ENCODE measurements around the gene TRIM3. TPM values are rescaled to one million over a fixed set of nuclear protein-coding genes. Genes with fewer than 3 reads are reported as not detected.

TRIM3 gene
- total RNA-seq, 1 experiment from 2014 or later = 16.4 TPM

DNA sequence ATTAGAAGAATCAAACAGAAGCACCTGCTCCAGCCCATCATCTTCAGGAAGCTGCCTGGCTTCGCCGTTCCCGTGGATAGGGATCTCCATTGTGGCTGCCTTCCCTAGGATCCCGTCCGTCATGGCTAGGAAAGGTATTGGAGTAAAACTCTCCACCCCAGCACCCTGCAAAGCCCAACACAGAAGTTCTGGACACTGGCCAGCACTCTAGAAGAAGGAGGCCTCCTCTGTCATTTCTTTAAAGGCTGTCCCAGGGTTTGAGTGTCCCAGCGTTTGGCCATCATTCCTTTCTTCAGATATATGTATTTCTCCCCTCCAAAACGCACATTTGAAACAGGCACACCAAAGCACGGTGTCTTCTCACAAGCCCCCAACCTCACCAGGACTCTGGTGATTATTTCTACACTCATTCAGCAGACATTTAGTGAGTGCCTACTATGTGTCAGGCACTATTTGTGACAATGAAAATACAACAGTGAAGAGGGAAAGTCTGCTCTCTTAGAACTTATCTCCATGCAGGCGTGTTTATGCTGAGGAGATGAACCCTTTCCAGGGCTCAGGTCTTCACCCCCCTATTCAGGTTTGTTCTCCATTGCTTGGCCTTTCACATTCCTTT lies 6.7 kb upstream of the TRIM3 start:
- no peak for DNase-seq (ENCODE audit: low read depth)

DNA sequence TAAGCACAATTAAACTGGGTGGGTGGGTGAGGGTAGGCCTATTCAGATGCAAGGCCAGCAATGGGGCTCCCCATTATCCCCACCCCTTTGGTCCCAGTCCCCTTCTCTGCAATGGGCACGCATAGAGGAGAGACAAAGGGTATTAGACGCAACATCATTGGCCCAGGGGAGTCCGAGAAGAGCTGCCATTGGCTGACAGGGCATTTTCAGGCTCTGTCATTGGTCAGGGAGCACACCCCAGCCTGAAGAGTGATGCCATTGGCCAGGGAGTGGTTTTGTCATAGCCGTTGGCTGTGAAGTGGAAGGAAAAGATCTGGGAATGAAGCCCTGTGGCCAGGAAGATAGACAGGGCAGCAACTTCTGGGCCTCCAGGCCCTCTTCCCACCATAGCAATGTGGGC lies 2.8 kb upstream of the TRIM3 start:
- DNase-seq (ENCODE audit: low read depth) = no peak

DNA sequence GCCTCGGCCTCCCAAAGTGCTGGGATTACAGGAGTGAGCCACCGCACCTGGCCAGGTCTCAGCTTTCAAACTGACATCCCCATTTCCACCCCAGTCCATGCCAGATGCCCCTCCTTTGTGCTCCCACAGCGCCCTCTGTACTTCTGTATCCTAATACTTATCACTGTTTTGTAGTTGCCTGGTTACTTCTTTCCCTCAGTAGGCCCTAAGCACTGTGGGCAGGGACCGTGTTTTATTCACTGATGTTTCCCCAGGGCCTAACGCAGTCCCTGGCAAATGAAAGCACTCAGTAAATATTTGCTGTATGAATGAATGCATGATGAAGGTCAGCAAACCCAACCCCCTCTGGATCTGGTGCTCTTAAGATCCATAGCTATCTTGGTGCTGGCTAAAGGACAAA lies 2.2 kb upstream of the TRIM3 start:
- no peak for DNase-seq (ENCODE audit: low read depth)

DNA sequence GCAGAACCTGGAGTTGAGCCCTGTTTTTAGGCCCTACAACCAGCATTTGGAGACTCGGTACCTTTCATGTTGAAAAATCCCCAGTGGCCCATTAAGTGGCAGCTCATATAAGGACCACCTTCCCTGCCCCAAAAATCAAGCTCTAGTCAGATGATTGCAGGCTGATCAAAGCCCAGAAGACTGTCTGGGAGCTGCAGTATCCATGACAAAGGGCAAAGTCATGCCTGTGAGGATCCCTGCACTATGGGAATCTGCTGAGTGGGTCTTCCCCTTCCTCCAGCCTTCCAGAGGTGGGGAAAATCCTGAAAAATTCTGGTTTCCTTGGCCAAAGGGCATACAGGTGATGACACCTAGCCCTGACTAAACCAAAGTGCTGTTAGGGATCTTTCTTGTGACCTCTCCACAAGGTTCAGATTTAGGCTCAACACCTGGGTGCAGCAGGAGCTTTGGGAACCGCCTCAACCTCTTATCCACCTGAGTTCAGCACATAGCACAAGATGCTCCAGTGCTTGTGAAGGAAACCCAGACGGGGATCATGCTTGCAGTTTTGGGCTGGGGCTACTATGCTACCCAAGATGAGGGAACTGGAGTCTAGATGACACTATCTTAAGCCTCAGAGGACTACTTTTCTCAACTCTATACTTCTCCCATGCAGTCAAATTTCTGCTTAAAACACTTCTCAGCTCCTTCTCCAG lies 1.2 kb upstream of the TRIM3 start:
- DNase-seq (ENCODE audit: low read depth) = no peak

DNA sequence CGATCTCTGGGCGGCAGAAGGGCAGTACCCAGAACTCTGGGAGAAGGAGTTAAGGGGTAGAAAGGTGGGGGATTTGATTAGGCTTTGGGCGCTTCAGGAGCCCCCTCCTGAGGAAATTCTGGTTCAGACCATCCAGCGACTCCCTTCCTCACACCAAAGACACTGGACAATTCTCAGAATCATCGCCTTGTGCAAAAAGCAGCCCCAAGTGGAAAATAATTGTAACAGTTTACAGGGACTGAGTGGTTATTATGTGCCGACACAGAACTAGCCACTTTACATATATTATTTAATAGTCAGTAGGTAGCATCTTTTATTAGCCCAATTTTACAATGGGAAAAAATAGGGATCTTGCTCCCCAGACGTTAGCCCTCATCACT lies 662 bp upstream of the TRIM3 start:
- no peak for DNase-seq (ENCODE audit: low read depth)

DNA sequence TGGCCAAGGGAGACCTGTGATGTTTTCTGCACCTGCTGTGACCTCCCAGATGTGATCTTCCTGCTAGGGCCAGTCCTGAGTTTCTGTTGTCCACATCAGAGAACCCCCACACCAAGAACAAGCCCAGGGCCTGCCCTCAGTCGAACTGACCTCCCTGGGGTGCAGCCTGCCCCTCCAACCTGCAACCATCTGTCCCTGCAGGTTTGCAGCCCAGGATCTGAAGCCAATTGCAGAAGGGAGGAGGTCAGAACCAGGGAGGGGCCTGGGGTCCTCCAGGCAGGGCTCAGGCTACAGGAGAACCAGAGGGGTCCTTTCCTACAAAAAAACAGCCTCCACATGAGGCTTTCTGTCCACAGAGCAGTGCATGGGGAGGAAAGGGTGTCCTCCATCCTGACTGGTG lies 807 bp downstream of the TRIM3 start:
- DNase-seq (ENCODE audit: low read depth) = no peak

DNA sequence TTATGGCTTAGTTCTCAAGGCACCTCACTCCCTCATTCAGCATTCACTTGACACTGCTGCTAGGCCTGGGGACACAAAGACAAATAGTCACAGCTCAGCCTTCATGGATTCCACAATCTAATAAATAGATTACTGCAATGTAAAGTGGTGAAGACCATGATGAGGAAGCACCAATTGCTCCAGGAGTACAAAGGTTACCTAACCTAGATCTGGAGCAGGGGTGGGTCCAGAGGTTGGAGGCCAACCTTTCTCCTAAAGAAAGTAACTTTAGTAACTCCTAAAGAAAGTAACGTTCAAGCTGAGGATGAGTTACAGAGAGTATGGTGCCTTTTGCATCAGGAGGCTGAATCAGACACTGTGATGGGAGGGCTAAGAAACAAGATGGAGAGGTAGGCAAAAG lies 4.1 kb downstream of the TRIM3 start:
- DNase-seq (ENCODE audit: low read depth) = no peak

DNA sequence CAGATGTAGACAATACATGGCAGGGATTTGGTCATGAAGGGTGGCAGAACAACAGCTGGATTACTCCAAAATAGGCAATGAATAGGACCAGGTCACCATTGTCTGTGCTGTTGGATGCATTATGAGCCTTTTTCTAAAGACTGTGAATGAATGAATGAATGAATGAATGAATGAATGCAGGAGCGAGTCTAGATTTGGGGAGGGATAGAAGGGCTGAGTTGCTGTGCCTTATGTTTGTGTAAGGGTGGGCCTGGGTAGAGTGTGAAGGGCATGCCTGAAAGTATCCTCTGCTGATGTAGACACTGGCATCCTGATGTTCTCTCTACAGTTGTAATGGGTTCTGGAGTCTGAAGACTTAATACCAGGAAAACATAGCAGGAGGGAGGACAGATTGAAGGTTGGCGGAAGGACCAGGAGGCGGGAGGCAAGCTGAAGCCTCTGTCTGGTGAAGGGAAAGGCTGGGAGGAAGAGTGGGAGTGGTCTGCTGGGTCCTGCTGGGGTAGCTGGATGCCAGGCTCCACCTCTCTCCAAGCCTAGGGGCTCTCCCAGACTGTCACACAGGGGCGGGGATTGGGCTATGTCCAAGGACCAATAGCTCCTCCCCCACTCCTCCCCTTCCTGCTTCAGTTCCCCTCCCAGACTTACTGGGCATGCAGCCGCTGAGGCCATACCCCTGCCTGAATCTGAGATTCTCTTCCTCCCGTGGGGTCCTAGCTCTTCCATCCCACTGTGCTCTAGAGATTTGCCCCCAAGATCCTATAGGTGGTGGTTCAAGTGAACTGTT lies 4.8 kb downstream of the TRIM3 start:
- DNase-seq (ENCODE audit: low read depth) = peak; percentile 65

DNA sequence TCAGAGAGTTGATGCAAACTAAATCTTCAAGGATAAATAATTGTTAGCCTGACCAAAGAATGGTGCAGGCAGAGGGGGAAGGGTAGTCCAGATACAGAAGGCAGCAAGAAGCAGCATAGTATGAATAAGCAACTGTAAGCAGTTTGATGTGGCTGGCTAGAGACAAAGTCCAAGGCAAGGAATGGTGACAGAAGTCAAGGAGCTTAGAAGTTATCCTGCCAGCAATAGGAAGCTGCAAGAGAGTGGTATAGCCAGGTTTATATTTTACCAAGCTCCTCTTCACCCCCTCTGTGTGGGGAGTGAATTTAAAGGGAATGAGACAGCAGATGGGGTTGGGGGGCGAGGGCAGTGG lies 14.7 kb downstream of the TRIM3 start:
- DNase-seq (ENCODE audit: low read depth) = no peak

DNA sequence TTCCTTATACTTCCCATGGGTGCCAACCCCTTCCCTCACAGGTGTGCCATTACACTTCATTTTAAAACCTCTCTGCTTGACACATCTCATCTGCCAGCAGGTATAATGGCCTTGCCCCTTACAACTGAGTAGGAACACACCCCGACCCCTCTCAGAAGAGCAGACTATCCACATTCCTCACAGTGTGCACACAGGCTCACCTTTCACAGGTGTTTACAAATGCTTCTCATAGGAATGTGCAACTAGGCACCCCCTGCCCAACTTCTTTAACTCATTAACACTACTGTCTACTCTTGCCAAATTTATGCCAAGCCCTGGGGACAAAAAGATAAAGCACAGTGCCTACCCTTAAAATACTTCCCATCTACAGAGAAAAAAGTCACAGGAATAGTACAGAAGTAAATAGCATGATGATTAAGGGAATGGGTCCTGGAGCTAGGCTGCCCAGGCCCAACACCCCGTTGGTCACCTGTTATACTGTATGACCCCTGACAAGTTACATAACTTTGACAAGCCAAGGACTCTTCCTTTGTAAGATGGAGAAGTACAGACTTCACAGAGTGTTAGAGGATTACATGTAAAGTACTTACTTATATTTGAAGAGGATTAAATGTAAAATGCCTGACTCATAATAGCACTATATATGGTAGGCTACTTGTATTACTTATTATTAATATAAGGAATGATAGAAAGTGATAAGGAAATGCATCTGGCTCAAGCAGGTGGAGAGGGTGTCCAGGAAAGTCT lies 15.2 kb downstream of the TRIM3 start:
- DNase-seq (ENCODE audit: low read depth) = no peak

DNA sequence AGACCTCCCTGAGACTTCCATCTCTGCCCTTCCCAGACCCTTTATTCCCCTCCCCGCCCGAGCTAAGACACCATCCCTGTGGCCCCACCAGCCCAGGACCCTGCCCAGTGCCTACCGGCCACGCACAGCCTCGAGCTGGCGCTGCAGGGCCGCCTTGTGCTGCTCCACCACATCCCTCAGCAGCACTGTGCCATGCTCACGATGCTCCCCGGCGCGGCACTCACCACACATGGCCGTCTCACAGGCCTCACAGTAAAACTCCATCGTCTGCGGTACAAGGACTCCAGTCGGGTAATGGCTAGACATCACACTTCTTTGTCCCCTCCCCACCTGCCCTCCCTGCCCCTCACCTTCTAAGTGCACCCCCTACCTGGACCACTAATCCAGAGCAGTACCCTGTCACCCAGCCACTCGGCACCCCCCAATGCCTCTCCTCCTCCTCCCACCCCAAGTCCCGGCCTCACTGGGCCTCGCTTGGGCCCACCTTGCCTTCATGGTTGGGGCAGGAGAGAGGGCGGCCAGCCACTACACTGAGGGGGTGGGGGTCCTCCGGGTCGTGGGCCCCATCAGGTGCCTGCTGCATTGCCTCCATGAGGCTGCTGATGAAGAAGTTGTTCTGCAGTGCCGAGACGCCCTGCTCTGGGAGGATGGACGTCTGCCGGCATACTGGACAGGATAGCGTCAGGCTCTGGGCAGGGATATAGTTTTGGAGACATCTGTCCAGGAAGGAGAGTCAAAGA lies 16.0 kb downstream of the TRIM3 start:
- no peak for DNase-seq (ENCODE audit: low read depth)

DNA sequence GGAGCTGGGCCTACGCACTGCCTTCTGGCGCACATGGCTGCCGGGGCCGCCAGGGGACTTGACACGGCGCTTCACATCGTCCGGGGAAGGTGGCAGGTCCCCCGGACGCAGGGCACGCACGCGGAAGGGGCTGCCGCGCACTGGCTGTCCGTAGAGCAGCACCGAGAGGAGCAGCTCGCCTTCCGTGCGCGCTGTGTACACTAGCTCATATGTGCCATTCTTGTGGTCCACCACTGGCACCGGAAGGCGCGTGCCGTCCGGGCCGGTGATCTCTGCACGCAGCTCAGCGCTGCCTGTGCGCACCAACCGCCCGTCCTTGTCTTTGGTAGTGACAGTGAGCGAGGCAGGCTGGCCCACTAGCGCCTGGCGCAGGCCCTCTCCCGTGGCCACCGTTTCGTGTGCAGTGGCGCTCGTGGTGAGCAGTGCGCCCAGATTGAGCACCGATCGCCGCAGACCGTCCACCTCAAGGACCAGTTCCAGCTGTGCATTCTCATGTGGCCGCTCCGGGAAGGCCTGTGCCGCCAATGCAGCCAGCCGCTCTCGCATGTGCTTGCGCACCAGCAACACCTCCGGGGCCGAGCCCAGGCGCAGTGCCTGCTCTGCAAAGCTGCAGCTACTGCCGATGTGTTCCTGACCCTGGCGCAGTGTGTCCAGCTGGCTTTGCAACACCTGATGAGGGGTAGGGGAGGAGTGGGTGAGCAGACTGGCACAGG lies 17.2 kb downstream of the TRIM3 start:
- no peak for DNase-seq (ENCODE audit: low read depth)

DNA sequence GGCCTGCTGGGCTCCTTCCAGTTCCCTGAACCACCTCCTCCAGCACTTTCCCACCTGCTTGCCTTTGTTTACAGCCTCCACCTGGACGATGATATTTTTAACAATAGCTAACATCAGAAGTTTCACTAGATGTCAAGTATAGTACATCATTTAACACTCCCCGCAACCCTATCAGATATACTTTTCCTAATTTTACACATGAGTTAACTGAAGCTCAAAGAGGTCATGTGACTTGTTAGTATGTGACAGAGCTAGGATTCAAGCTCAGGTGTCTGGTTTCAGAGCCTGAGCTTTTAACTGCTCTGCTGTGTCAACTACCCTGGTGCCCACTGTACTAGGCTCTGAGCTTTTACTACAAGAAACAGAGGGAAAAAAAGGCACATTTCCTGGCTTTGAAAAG lies 18.7 kb downstream of the TRIM3 start:
- no peak for DNase-seq (ENCODE audit: low read depth)

DNA sequence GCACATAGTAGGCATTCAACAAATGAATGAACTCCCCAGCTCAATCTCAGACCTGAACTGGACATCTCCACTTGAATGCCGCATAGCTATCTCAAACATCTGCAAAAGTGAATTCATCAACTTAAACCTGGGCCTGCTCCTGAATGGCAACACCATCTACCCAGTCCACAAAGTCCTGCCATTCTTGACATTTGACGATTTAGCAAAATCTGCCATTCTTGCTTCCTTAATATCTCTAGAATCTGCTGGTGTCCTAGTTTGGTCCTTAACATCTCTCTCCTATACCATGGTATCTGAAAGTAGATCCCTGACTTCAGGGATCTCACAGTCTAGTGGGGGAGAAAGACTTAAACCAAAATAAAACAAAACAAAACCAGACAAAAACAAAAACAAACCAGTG lies 20.6 kb downstream of the TRIM3 start:
- DNase-seq (ENCODE audit: low read depth) = no peak

DNA sequence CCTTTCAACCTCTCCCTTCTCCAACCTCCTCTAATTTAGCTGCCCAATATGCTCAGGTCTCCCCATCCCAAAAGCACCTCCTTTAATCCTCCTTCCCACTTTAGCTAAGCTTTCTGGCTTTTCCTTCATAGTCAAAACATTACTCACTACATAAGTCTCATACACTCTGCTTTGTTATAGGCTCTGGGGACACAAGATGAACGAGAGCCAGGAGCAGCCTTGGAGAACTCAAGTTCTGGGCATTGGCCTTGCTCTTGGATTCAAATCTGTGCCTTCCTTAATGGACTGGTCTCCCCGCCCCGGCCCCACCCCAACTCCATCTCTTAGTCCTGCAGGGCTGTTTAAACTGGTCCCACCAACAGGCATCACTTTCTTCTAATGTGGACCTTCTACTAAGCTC lies 21.5 kb downstream of the TRIM3 start:
- DNase-seq (ENCODE audit: low read depth) = no peak

DNA sequence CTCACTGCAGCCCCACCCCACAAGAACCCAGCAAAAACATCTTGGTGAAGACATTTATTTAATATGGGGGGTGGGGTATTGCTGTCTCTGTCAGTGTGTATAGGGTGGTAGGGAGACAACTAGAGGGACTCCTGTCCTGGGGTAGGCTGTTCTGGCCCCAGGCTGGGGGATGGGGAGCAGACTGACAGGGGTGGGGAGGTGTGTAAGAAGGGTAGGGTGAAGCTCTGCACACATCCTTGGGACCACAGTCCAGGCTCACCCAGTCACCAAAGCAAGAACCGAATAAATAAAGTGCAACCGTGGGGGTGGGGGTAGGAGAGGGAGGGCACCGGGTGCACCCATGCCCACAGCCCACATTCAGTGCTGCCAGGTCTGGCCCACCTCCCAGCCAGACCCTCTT lies 25.2 kb downstream of the TRIM3 start:
- DNase-seq (ENCODE audit: low read depth) = no peak

DNA sequence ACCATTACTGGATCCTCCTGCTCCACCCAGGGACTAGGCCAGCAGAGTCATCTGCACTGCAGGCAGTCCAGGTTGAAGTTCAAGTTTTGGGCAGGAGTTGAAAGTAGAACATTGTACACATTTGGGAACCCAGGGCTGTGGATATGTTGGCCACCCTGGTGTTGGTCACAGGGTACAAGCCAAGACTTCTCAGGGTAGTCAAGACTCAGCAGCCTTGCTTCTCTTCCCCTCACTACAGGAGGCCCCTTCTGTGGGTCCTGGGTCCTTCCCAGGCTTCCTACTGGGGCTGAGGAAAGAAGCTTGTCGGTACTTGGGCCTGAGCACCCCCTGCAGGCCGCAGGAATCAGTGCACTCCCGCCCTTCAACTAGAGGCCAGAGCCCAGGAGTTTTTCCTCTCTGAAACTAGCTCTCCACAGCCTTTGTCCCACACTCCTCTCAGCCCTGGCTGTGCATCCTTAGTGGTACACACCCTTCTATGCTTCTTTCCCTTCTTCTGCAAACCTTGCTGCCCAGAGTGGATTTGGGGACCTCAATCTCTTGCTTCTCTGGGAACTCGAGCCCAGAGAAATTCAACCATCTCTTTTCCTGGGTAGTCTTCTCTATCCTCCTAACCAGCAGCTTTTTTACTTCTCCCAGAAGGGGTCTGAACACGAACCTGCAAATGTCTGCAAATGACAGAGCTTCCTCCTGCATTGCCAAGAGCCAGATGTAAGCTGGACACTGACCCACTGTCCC lies 30.3 kb downstream of the TRIM3 start:
- peak; percentile 42 for DNase-seq (ENCODE audit: low read depth)

DNA sequence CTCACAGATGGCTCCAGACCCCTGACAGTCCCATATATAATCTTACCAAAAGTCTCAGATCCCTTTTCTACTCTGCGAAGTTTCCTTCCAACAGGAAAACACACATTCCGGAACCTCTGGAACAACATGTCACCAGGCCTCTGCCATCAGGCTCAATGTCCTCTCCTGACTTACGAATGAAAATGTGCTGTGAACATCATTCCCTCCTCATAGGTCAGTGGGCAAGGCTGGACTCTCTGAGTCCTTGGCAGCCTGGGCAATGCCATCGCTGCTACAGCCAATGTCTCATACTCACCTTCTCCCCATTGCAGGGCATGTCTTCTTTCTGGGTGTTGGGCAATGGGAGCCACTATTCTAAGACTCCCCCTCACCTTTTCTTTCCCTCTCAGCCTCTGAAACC lies 31.3 kb downstream of the TRIM3 start:
- no peak for DNase-seq (ENCODE audit: low read depth)

DNA sequence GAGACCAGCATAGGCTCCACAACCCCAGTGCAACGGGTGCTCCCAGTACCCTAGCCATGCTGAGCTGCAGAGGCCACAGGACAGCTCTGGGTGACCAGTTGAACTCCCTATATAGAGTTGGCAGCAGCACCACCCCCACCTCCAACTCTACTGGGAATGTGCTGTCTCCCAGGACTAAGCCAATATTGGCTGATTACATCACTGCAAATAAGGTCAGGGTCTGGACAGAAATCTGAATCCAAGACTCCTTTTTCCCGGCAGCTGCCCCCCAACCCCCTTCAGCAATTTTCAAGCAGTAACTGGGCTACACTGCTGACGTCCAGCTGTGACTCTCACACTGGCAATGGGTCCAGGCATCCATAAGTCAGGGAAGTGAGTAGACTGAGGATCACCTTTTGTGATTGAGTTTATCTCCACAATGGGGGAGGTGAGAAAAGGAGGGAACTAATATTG lies 32.8 kb downstream of the TRIM3 start, which contains the start of gene HPX:
HPX (minus strand) TSS at position 82 of the 453 bp plus-strand sequence; CDS start at position 58, 24 bp downstream.
- no peak for DNase-seq (ENCODE audit: low read depth)

DNA sequence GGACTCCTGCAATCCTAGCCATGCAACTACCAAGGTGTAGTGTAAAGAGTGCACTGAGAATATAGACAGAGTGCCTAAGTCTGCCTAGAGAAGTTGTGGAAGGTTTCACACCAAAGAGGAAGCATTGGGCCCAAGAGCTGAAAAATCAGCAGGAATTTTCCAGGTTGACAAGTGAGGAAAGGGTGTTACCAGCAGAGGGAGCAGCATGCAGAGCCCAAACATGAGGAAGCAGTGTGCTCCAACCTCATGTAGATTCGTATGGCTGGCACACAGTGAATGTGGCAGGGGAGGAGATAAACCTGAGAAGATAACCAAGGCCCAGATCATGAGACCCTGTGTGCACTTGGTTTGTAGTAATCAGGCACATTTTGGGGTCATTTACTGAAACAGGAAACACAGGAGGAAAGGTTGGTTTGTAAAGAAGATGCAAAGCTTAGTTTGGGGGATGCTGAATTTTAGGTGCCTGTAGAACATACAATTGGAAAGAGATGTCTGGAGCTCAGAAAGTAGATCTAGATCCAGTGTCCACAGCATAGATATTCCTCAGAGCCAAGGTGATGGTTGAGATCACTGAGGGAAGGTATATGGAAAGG lies 34.7 kb downstream of the TRIM3 start:
- DNase-seq (ENCODE audit: low read depth) = peak; percentile 47

All from Daoy (cell line).